Left ventricle myocardium inferior (tissue), 1 donor: ENCODE measurements around the gene VAV2. TPM values are rescaled to one million over a fixed set of nuclear protein-coding genes. Genes with fewer than 3 reads are reported as not detected.

Source experiments
- DNase-seq: peaks from one replicate; pipeline ENCODE4 v3.0.0-alpha.2; 2020
- H3K27ac ChIP-seq: fragments of 200-600 bp; replicated peaks from 2 replicates; pipeline ENCODE4 v1.8.0; 2021
- H3K27me3 ChIP-seq: fragments of 200-600 bp; 2 replicates; pipeline ENCODE4 v1.8.0; 2021; ENCODE audit warnings: low read depth
- H3K36me3 ChIP-seq: fragments of 200-600 bp; 2 replicates; pipeline ENCODE4 v1.8.0; 2021
- H3K4me1 ChIP-seq: fragments of 200-600 bp; 2 replicates; pipeline ENCODE4 v1.8.0; 2021
- H3K4me3 ChIP-seq: fragments of 200-600 bp; 2 replicates; pipeline ENCODE4 v1.8.0; 2021; ENCODE audit warnings: mild to moderate bottlenecking, moderate library complexity
- H3K9me3 ChIP-seq: fragments of 200-600 bp; replicated peaks from 2 replicates; pipeline ENCODE4 v1.8.0; 2021
- intact Hi-C: fragments of 100-400 bp; cut with micrococcal nuclease; formaldehyde crosslinking; loops from one replicate; pipeline ENCODE4 v1.11.0; 2022
- total RNA-seq: library from RNA; stranded (reverse); fragmentation: NEBNext Ultra II Directional; extraction: Animal tissue kit (Norgen Biotek cat#: 25700); gene quantifications from one replicate; pipeline ENCODE4 v1.2.1, GENCODE V29; 2021
- TF ChIP-seq, protein P1 (sequence below): fragments of 200-600 bp; IDR thresholded peaks from 2 replicates; pipeline ENCODE4 v1.8.0; 2021; ENCODE audit warnings: antibody characterized with exemption, mild to moderate bottlenecking, borderline replicate concordance
- donor health status: DM: no; HTN: yes; CAD: no; lungs with severe emphysema.

VAV2 gene
- total RNA-seq, 1 donor from 2014 or later: 4.1 TPM

DNA sequence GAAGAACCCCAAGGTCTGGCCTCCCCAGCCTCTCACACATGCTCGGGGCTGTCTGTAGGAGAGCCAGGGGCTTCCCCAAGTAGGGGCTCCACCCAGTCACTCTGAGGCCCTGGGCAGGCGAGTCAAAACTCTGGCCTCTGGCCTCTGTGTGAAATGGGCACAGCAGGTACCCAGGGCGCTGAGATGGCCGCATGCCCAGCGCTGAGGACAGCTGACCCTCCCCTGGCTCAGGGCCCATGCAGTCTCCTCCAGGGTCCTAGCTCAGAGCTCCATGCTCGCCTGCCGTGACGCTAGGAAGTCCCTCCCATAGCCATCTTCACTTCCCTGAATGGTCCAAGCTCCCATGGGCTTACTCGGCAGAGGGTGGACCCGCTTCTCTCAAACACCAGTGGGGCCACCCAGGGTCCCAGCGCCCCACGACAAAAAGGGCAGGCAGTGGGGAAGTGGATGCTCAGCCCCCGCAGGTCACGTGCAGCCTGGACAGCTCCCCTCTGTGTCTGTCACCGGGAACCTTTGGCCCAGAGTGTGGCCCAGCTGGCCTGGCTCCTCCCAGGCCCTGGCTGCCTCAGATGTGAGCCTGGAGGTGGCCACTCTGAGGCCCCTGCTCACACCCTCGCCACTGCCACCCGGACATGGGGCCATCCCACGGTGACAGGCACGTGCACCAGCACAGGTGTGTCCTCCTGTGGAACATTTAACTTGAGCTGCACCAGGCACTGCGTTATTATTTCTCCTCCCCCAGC is 12.2 kb upstream of the VAV2 start:
- DNase-seq: no peak

DNA sequence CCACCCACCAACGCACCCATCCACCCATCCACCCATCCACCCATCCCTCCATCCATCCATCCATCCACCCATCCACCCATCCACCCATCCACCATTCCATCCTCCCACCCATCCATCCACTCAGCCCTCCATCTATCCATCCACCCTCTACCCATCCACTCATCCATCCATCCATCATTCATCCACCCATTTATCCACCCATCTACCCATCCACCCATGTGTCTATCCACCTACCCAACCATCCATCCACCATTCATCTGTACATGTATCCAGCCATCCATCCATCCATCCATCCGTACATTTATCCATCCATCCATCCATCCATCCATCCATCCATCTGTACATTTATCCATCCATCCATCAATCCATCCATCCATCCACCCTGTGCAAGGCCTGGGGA is 11.1 kb upstream of the VAV2 start:
- intact Hi-C loops: no loop called here
- DNase-seq: no peak
- Histone ChIP-seq H3K4me3 (no peak overlapping the region), H3K27ac (no peak overlapping the region), H3K4me1 (no peaks in the 10 kb centered on the region), H3K36me3 (no peaks in the 10 kb centered on the region), H3K9me3 (no peaks in the 10 kb centered on the region), H3K27me3 (peaks cover 8% of the 10 kb centered on the region)
- TF ChIP-seq, protein P1, sequence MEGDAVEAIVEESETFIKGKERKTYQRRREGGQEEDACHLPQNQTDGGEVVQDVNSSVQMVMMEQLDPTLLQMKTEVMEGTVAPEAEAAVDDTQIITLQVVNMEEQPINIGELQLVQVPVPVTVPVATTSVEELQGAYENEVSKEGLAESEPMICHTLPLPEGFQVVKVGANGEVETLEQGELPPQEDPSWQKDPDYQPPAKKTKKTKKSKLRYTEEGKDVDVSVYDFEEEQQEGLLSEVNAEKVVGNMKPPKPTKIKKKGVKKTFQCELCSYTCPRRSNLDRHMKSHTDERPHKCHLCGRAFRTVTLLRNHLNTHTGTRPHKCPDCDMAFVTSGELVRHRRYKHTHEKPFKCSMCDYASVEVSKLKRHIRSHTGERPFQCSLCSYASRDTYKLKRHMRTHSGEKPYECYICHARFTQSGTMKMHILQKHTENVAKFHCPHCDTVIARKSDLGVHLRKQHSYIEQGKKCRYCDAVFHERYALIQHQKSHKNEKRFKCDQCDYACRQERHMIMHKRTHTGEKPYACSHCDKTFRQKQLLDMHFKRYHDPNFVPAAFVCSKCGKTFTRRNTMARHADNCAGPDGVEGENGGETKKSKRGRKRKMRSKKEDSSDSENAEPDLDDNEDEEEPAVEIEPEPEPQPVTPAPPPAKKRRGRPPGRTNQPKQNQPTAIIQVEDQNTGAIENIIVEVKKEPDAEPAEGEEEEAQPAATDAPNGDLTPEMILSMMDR: no peak

More for the DNA sequence above, 12.2 kb upstream of the VAV2 start:
- peaks cover 16% of the 10 kb centered on the region for H3K27me3 ChIP-seq
- H3K27ac ChIP-seq: no peak overlapping the region
- H3K4me3 ChIP-seq: no peak overlapping the region
- no peaks in the 10 kb centered on the region for H3K4me1 ChIP-seq
- no peaks in the 10 kb centered on the region for H3K36me3 ChIP-seq
- TF ChIP-seq, protein P1: no peak
- H3K9me3 ChIP-seq: no peaks in the 10 kb centered on the region
- intact Hi-C loops: no loop called here

DNA sequence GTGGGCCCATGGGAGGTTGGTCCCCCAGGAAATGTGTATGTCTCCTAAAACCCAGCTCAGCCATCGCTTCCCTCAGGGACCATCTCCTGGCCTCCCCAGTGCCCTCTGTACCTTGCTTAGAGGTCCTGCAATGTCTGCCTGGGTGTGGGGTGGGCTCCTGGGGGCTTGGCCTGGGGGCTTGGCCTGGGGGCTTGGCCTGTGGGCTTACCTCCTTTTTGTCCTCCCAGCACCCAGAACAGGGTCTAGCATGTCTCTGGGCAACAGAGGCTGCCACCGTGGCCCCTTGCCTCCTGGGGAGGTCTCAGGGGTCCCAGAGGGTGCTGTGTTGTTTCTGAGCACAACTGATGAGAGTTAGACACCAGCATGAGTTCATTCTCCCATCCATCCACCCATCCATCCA is 10.7 kb upstream of the VAV2 start:
- DNase-seq: no peak
- no peaks in the 10 kb centered on the region for H3K4me1 ChIP-seq
- TF ChIP-seq, protein P1: no peak

DNA sequence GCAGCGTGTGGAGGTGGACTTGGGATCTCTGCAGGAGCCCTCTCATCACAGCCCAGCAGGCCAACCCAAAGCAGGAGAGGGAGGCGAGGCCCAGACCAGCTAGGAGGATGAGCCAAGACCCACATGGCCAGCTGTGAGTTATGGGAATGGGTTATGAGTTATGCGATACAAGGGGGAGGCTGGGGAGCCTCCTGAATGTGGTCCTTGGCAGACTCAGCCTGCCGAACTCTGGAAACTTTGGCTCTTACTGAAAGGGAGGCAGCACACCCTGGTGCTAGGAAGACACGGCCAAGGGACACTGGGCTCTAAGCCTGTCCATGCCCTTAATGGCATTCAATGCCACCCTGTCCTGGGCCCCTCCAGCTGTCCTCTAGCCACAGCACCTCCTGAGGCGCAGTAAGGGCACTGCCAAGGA is 7.7 kb upstream of the VAV2 start:
- Histone ChIP-seq H3K9me3 (no peaks in the 10 kb centered on the region), H3K27ac (no peak overlapping the region), H3K4me1 (no peaks in the 10 kb centered on the region), H3K4me3 (no peak overlapping the region), H3K36me3 (no peaks in the 10 kb centered on the region), H3K27me3 (peaks cover 8% of the 10 kb centered on the region)
- TF ChIP-seq, protein P1: no peak
- DNase-seq: no peak
- intact Hi-C loops: no loop called here

More for the DNA sequence above, 10.7 kb upstream of the VAV2 start:
- no peaks in the 10 kb centered on the region for H3K36me3 ChIP-seq
- intact Hi-C loops: no loop called here
- H3K27ac ChIP-seq: no peak overlapping the region
- H3K4me3 ChIP-seq: no peak overlapping the region
- no peaks in the 10 kb centered on the region for H3K9me3 ChIP-seq
- H3K27me3 ChIP-seq: peaks cover 8% of the 10 kb centered on the region

DNA sequence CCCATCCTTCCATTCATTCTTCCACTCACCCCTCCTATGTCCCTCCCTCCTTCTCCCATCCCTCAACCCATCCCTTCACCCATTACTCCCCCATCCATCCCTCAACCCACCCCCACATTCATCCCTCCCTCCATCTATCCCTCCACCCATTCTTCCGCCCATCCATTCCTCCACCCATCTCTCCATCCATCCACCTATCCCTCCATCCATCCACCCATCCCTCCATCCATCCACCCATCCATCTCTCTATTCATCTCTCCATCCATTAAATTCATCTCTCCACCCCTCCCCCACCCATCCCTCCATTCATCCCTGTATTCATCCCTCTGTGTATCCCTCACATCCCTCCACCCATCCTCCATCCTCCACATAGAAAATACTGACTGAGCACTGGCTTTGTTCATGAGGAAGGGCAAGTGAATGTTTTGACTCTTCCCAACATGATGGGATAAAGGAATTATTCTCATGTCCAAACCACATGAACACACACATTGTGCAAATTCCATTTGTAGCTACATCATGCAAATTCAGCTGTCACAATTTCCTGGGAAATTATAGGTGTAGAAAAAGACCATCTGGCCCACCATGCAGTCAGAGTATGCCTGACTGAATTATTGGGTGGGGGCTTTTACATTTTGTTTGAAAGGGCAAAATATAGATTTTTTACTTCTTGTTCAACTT is 6.9 kb upstream of the VAV2 start:
- intact Hi-C loops: no loop called here
- TF ChIP-seq, protein P1: no peak

More for the DNA sequence above, 6.9 kb upstream of the VAV2 start:
- no peak for DNase-seq
- H3K4me1 ChIP-seq: peaks cover 5% of the 10 kb centered on the region
- peaks cover 10% of the 10 kb centered on the region for H3K27me3 ChIP-seq
- no peak overlapping the region for H3K4me3 ChIP-seq
- H3K36me3 ChIP-seq: no peaks in the 10 kb centered on the region
- H3K27ac ChIP-seq: no peak overlapping the region
- H3K9me3 ChIP-seq: no peaks in the 10 kb centered on the region
